ENCODE data around the gene PPP1CA. TPM values are rescaled to one million over a fixed set of nuclear protein-coding genes. Genes with fewer than 3 reads are reported as not detected.

Gene PPP1CA
- total and polyA plus RNA-seq, 2 donors (not counting 1 experiment from before 2014, with no cell fraction given), result 104 to 135 TPM

DNA sequence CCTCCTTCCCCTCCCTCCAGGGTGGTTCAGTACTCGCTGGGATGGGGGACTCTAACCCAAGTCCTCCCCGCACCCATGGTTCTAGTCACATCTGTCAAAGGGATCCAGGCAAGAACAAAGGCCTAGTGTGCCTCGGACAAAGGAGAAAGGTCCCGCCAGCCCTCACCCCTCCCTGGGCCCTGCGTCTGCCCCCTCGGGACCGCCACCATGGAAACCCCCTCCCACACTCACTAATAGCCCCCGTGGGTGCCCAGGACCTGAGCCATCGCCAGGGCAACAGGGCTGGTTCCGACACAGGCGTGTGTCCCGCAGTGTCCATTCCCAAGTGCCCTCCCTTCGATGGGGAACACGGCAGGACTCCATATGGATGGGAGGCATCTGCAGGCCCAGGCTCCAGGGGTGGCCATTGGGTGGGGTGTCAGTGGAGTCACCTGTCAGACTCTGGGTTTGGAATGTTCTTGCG lies 8.7 kb upstream of the PPP1CA start:
- Histone ChIP-seq H3K36me3 (ENCODE audit: control insufficient read depth, insufficient read depth, low read length) (no peaks in the 10 kb centered on the region), H3K27ac (ENCODE audit: insufficient read depth, low read length) (no peak overlapping the region), H3K9ac (ENCODE audit: insufficient read depth, low read length) (no peak overlapping the region), H3K4me3 (replicated peaks in 1 of 4; ENCODE audit: control extremely low read depth in 1 of 4, insufficient read depth in 1 of 4, low read depth in 3 of 4, low read length in 4 of 4) (no peak overlapping the region), H3K79me2 (ENCODE audit: control insufficient read depth, insufficient read depth, low read length) (no peaks in the 10 kb centered on the region), H3K4me1 (ENCODE audit: control insufficient read depth, extremely low read depth, insufficient read depth, low read length) (no peaks in the 10 kb centered on the region), H3K27me3 (ENCODE audit: control insufficient read depth, insufficient read depth, low read length) (peaks cover 33% of the 10 kb centered on the region), H3K4me2 (ENCODE audit: extremely low read depth, insufficient read depth, low read length) (no peak overlapping the region), H4K20me1 (ENCODE audit: control insufficient read depth, extremely low read depth, insufficient read depth, low read length) (no peaks in the 10 kb centered on the region), H3K9me3 (ENCODE audit: control insufficient read depth, insufficient read depth, low read depth, low read length) (no peaks in the 10 kb centered on the region), H2AFZ (ENCODE audit: low read length) (no peak overlapping the region)
- TF ChIP-seq CTCF (conservative IDR thresholded peaks at IDR 0.05 in 1 of 2, IDR thresholded peaks at IDR 0.05 in 1 of 2; ENCODE audit: low read depth in 1 of 2, low read length in 2 of 2), result no peak
- no peak for TF ChIP-seq EZH2 (IDR thresholded peaks at IDR 0.05; ENCODE audit: low read length, missing control alignments)
- no peak for DNase-seq (ENCODE audit: low read depth in 2 of 2)

DNA sequence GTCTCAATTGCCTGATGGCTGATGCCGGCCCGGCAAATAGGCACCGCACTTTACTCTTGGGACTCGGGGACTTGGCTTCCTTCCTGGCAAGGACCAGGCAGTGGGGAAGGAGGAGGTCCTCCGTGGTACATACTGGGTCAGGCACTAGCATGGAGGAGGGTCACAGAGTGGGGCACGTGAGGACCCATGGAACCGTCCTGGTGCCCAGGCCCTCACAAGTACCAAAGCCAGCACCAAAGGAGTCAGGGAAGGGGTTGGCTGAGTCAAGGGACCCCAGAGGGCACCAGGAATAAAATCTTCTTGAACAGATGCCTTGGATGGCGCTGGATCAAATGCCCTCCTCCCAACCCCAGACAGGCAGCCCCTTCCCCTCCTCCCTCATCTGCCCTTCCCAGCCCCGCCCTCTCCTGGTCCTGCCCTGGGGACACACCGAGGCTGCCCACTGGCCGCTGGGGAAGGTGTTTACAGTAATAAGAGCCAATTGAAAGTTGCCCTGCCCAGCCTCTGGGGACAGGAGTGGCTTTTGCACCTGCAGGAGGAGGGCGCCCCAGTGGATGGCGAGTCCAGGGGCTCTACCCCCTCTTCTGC lies 8.2 kb upstream of the PPP1CA start:
- H3K9me3 ChIP-seq (ENCODE audit: control insufficient read depth, insufficient read depth, low read depth, low read length), result no peaks in the 10 kb centered on the region
- no peak overlapping the region for H3K4me2 ChIP-seq (ENCODE audit: extremely low read depth, insufficient read depth, low read length)
- H3K79me2 ChIP-seq (ENCODE audit: control insufficient read depth, insufficient read depth, low read length), result no peaks in the 10 kb centered on the region
- no peaks in the 10 kb centered on the region for H4K20me1 ChIP-seq (ENCODE audit: control insufficient read depth, extremely low read depth, insufficient read depth, low read length)
- H3K36me3 ChIP-seq (ENCODE audit: control insufficient read depth, insufficient read depth, low read length), result no peaks in the 10 kb centered on the region
- peaks cover 28% of the 10 kb centered on the region for H3K27me3 ChIP-seq (ENCODE audit: control insufficient read depth, insufficient read depth, low read length)
- H3K4me3 ChIP-seq (replicated peaks in 1 of 4; ENCODE audit: control extremely low read depth in 1 of 4, insufficient read depth in 1 of 4, low read depth in 3 of 4, low read length in 4 of 4), result no peak overlapping the region
- no peak overlapping the region for H3K27ac ChIP-seq (ENCODE audit: insufficient read depth, low read length)
- no peak overlapping the region for H2AFZ ChIP-seq (ENCODE audit: low read length)
- DNase-seq (ENCODE audit: low read depth in 2 of 2), result no peak
- TF ChIP-seq CTCF (conservative IDR thresholded peaks at IDR 0.05 in 1 of 2, IDR thresholded peaks at IDR 0.05 in 1 of 2; ENCODE audit: low read depth in 1 of 2, low read length in 2 of 2), result no peak
- no peak for TF ChIP-seq EZH2 (IDR thresholded peaks at IDR 0.05; ENCODE audit: low read length, missing control alignments)
- H3K4me1 ChIP-seq (ENCODE audit: control insufficient read depth, extremely low read depth, insufficient read depth, low read length), result no peaks in the 10 kb centered on the region
- no peak overlapping the region for H3K9ac ChIP-seq (ENCODE audit: insufficient read depth, low read length)

- no peak for DNase-seq (ENCODE audit: low read depth in 2 of 2)
- H3K79me2 ChIP-seq (ENCODE audit: control insufficient read depth, insufficient read depth, low read length), result no peaks in the 10 kb centered on the region
- H3K4me1 ChIP-seq (ENCODE audit: control insufficient read depth, extremely low read depth, insufficient read depth, low read length), result no peaks in the 10 kb centered on the region
- no peaks in the 10 kb centered on the region for H3K9me3 ChIP-seq (ENCODE audit: control insufficient read depth, insufficient read depth, low read depth, low read length)
- H3K36me3 ChIP-seq (ENCODE audit: control insufficient read depth, insufficient read depth, low read length), result no peaks in the 10 kb centered on the region
- TF ChIP-seq CTCF (conservative IDR thresholded peaks at IDR 0.05 in 1 of 2, IDR thresholded peaks at IDR 0.05 in 1 of 2; ENCODE audit: low read depth in 1 of 2, low read length in 2 of 2) (no peak), EZH2 (IDR thresholded peaks at IDR 0.05; ENCODE audit: low read length, missing control alignments) (no peak)
- no peaks in the 10 kb centered on the region for H4K20me1 ChIP-seq (ENCODE audit: control insufficient read depth, extremely low read depth, insufficient read depth, low read length)
- H2AFZ ChIP-seq (ENCODE audit: low read length), result no peak overlapping the region
- no peak overlapping the region for H3K9ac ChIP-seq (ENCODE audit: insufficient read depth, low read length)
- H3K4me3 ChIP-seq (replicated peaks in 1 of 4; ENCODE audit: control extremely low read depth in 1 of 4, insufficient read depth in 1 of 4, low read depth in 3 of 4, low read length in 4 of 4), result no peak overlapping the region
- no peak overlapping the region for H3K4me2 ChIP-seq (ENCODE audit: extremely low read depth, insufficient read depth, low read length)
- H3K27me3 ChIP-seq (ENCODE audit: control insufficient read depth, insufficient read depth, low read length), result peaks cover 25% of the 10 kb centered on the region
- no peak overlapping the region for H3K27ac ChIP-seq (ENCODE audit: insufficient read depth, low read length)
Measured at GRCh38 chr11:67409261-67409666, 7.6 kb upstream of the PPP1CA start.

Data from fibroblast of lung (primary cell).